ENCODE results near the gene VEZT. TPM values are rescaled to one million over a fixed set of nuclear protein-coding genes. Genes with fewer than 3 reads are reported as not detected.

VEZT gene
- total RNA-seq, 4 donors from 2014 or later: 64.0 to 117 (median 70.9) TPM

GRCh38 chr12:95342008-95342407, 124.4 kb downstream of the VEZT start:
- no peak for DNase-seq (ENCODE audit: low spot score in 2 of 2)
- 85% methylated on average over 1 of the region's 1 CpG for WGBS
- TF ChIP-seq POLR2AphosphoS5 (IDR thresholded peaks at IDR 0.05) (no peak), POLR2A (IDR thresholded peaks at IDR 0.05) (no peak), CTCF (IDR thresholded peaks at IDR 0.05) (no peak), EP300 (IDR thresholded peaks at IDR 0.05) (no peak)

GRCh38 chr12:95343461-95344230, 126.0 kb downstream of the VEZT start:
- Histone ChIP-seq H3K4me1 (no peaks in the 10 kb centered on the region), H3K27me3 (no peaks in the 10 kb centered on the region), H3K9me3 (no peaks in the 10 kb centered on the region), H3K4me3 (no peak overlapping the region), H3K36me3 (no peaks in the 10 kb centered on the region), H3K27ac (no peak overlapping the region)
- WGBS: 82% methylated on average over 6 of the region's 6 CpGs
- DNase-seq (ENCODE audit: low spot score in 2 of 2): no peak
- no peak for TF ChIP-seq EP300 (IDR thresholded peaks at IDR 0.05)

More at GRCh38 chr12:95342008-95342407, 124.4 kb downstream of the VEZT start:
- H3K36me3 ChIP-seq: no peaks in the 10 kb centered on the region
- H3K27me3 ChIP-seq: no peaks in the 10 kb centered on the region
- H3K9me3 ChIP-seq: no peaks in the 10 kb centered on the region
- H3K4me3 ChIP-seq: no peak overlapping the region
- no peak overlapping the region for H3K27ac ChIP-seq
- no peaks in the 10 kb centered on the region for H3K4me1 ChIP-seq

- Histone ChIP-seq H3K27me3 (no peaks in the 10 kb centered on the region), H3K4me3 (no peak overlapping the region), H3K36me3 (no peaks in the 10 kb centered on the region), H3K4me1 (no peaks in the 10 kb centered on the region), H3K9me3 (no peaks in the 10 kb centered on the region), H3K27ac (no peak overlapping the region)
- TF ChIP-seq EP300 (IDR thresholded peaks at IDR 0.05): no peak
- no peak for TF ChIP-seq POLR2A (IDR thresholded peaks at IDR 0.05)
- DNase-seq (ENCODE audit: low spot score in 2 of 2): no peak
- WGBS: 83% methylated on average over 5 of the region's 7 CpGs
Measured at GRCh38 chr12:95349291-95349690, 131.7 kb downstream of the VEZT start.

- Histone ChIP-seq H3K9me3 (no peaks in the 10 kb centered on the region), H3K27me3 (no peaks in the 10 kb centered on the region), H3K4me1 (no peaks in the 10 kb centered on the region), H3K4me3 (no peak overlapping the region), H3K27ac (no peak overlapping the region), H3K36me3 (no peaks in the 10 kb centered on the region)
- 77% methylated on average over 6 of the region's 6 CpGs for WGBS
- TF ChIP-seq POLR2AphosphoS5 (IDR thresholded peaks at IDR 0.05) (no peak), CTCF (IDR thresholded peaks at IDR 0.05) (no peak), POLR2A (IDR thresholded peaks at IDR 0.05) (no peak)
- DNase-seq (ENCODE audit: low spot score in 2 of 2): peak in 1 of 2 donors; percentile 64
Measured at GRCh38 chr12:95351748-95352147, 134.1 kb downstream of the VEZT start.

Other genes starting within 250 kb of the VEZT start
- 100 to 1,000 TPM in 2 of 4 donors, 10 to 100 TPM in 2; 40.7 to 129 (median 101) TPM for gene NDUFA12, start 214.1 kb upstream of the VEZT start, total RNA-seq
- 10 to 100 TPM; 24.1 to 81.1 (median 29.4) TPM for gene NR2C1, start 144.2 kb upstream of the VEZT start, total RNA-seq
- 10 to 100 TPM; 16.2 to 46.9 (median 25.0) TPM for gene FGD6, start 340 bp upstream of the VEZT start, total RNA-seq

Data from suprapubic skin (tissue), 4 donors.